ENCODE results near the gene FNDC3B. TPM values are rescaled to one million over a fixed set of nuclear protein-coding genes. Genes with fewer than 3 reads are reported as not detected.

The FNDC3B gene
- total and polyA plus RNA-seq, 2 donors (not counting 3 experiments of a cell fraction or from before 2014, with no cell fraction given): 91.6 to 295 TPM

GRCh38 chr3:172296975-172297332, 257.6 kb downstream of the FNDC3B start:
- H3K4me2 ChIP-seq (ENCODE audit: insufficient read depth, low read length): no peak overlapping the region
- dilution Hi-C loops (cut with MboI; ENCODE audit: extremely low pct_ligation_motif_present, low sequenced_read_pairs): no loop called here
- TF ChIP-seq EZH2 (IDR thresholded peaks at IDR 0.05; ENCODE audit: borderline replicate concordance, low read depth, low read length, severe bottlenecking) (no peak), MYC (IDR thresholded peaks at IDR 0.05; ENCODE audit: low read depth, low read length) (no peak), FOS (IDR thresholded peaks at IDR 0.05; ENCODE audit: borderline replicate concordance, insufficient read depth, low read length) (no peak), JUN (IDR thresholded peaks at IDR 0.05; ENCODE audit: borderline replicate concordance, insufficient read depth, insufficient read length, low read depth) (no peak), GATA2 (IDR thresholded peaks at IDR 0.05; ENCODE audit: insufficient read depth, insufficient read length, low read depth, low read length) (no peak), POLR2A (IDR thresholded peaks at IDR 0.05; ENCODE audit: low read depth, low read length) (no peak)
- DNase-seq (ENCODE audit: low read depth, low spot score): no peak
- H3K79me2 ChIP-seq (ENCODE audit: control insufficient read depth, insufficient read depth, low read length): peaks cover 19% of the 10 kb centered on the region
- H3K27me3 ChIP-seq (ENCODE audit: control insufficient read depth in 2 of 2, insufficient read depth in 2 of 2, low read length in 2 of 2): no peaks in the 10 kb centered on the region
- H2AFZ ChIP-seq (ENCODE audit: low read depth, low read length): no peak overlapping the region
- H3K27ac ChIP-seq (ENCODE audit: insufficient read depth, low read depth, low read length): no peak overlapping the region
- no peak overlapping the region for H3K4me3 ChIP-seq (replicated peaks in 1 of 3; ENCODE audit: insufficient read depth in 1 of 3, low read depth in 1 of 3, low read length in 3 of 3)
- intact Hi-C loops (cut with micrococcal nuclease): no loop called here
- no peaks in the 10 kb centered on the region for H3K4me1 ChIP-seq (ENCODE audit: control insufficient read depth, extremely low read depth, insufficient read depth, low read length)
- no peaks in the 10 kb centered on the region for H3K9me1 ChIP-seq (replicated peaks; ENCODE audit: control insufficient read depth, extremely low read depth, insufficient read depth, low read length)
- no TSS peak for BruUV-seq (replicated peaks)
- H4K20me1 ChIP-seq (replicated peaks; ENCODE audit: control insufficient read depth, extremely low read depth, insufficient read depth, low read length): no peaks in the 10 kb centered on the region
- ChIA-PET POLR2A (no interaction called here), CTCF (no interaction called here)
- H3K9me3 ChIP-seq (replicated peaks; ENCODE audit: control insufficient read depth, insufficient read depth, low read length): no peaks in the 10 kb centered on the region
- no peak overlapping the region for H3K9ac ChIP-seq (replicated peaks; ENCODE audit: extremely low read depth, insufficient read depth, low read length)
- H3K36me3 ChIP-seq (ENCODE audit: control insufficient read depth in 2 of 2, extremely low read depth in 1 of 2, insufficient read depth in 2 of 2, low read length in 2 of 2): peaks cover 30 to 50% of the 10 kb centered on the region in 2 experiments
- no peak for FAIRE-seq

- Histone ChIP-seq H3K9ac (replicated peaks; ENCODE audit: extremely low read depth, insufficient read depth, low read length) (no peak overlapping the region), H3K4me1 (ENCODE audit: control insufficient read depth, extremely low read depth, insufficient read depth, low read length) (no peaks in the 10 kb centered on the region), H3K27ac (ENCODE audit: insufficient read depth, low read depth, low read length) (no peak overlapping the region), H3K4me2 (ENCODE audit: insufficient read depth, low read length) (no peak overlapping the region), H3K27me3 (ENCODE audit: control insufficient read depth in 2 of 2, insufficient read depth in 2 of 2, low read length in 2 of 2) (no peaks in the 10 kb centered on the region), H3K36me3 (ENCODE audit: control insufficient read depth in 2 of 2, extremely low read depth in 1 of 2, insufficient read depth in 2 of 2, low read length in 2 of 2) (peaks cover 28 to 45% of the 10 kb centered on the region in 2 experiments), H4K20me1 (replicated peaks; ENCODE audit: control insufficient read depth, extremely low read depth, insufficient read depth, low read length) (no peaks in the 10 kb centered on the region), H3K79me2 (ENCODE audit: control insufficient read depth, insufficient read depth, low read length) (peaks cover 8% of the 10 kb centered on the region), H3K4me3 (replicated peaks in 1 of 3; ENCODE audit: insufficient read depth in 1 of 3, low read depth in 1 of 3, low read length in 3 of 3) (no peak overlapping the region), H2AFZ (ENCODE audit: low read depth, low read length) (no peak overlapping the region), H3K9me3 (replicated peaks; ENCODE audit: control insufficient read depth, insufficient read depth, low read length) (no peaks in the 10 kb centered on the region), H3K9me1 (replicated peaks; ENCODE audit: control insufficient read depth, extremely low read depth, insufficient read depth, low read length) (no peaks in the 10 kb centered on the region)
- ChIA-PET CTCF (no interaction called here), POLR2A (no interaction called here)
- intact Hi-C loops (cut with micrococcal nuclease): no loop called here
- no peak for FAIRE-seq
- no peak for DNase-seq (ENCODE audit: low read depth, low spot score)
- BruUV-seq (replicated peaks): no TSS peak
- TF ChIP-seq EZH2 (IDR thresholded peaks at IDR 0.05; ENCODE audit: borderline replicate concordance, low read depth, low read length, severe bottlenecking) (no peak), FOS (IDR thresholded peaks at IDR 0.05; ENCODE audit: borderline replicate concordance, insufficient read depth, low read length) (no peak), MAX (IDR thresholded peaks at IDR 0.05; ENCODE audit: insufficient read depth, insufficient read length) (no peak), CTCF (IDR thresholded peaks at IDR 0.05; ENCODE audit: extremely low read depth in 1 of 2, insufficient read depth in 1 of 2, low read depth in 1 of 2, low read length in 2 of 2) (no peak), POLR2AphosphoS5 (IDR thresholded peaks at IDR 0.05; ENCODE audit: insufficient read depth, low read depth, low read length) (no peak), GATA2 (IDR thresholded peaks at IDR 0.05; ENCODE audit: insufficient read depth, insufficient read length, low read depth, low read length) (no peak), JUN (IDR thresholded peaks at IDR 0.05; ENCODE audit: borderline replicate concordance, insufficient read depth, insufficient read length, low read depth) (no peak)
- dilution Hi-C loops (cut with MboI; ENCODE audit: extremely low pct_ligation_motif_present, low sequenced_read_pairs): no loop called here
Measured at GRCh38 chr3:172298247-172298646, 258.9 kb downstream of the FNDC3B start.
